ENCODE results near the gene NUP133. TPM values are rescaled to one million over a fixed set of nuclear protein-coding genes. Genes with fewer than 3 reads are reported as not detected.

Gene NUP133
- total and polyA plus RNA-seq, 2 donors (not counting 3 experiments of a cell fraction or from before 2014, with no cell fraction given): 13.4 to 43.2 TPM

- FAIRE-seq (no peak), DNase-seq (ENCODE audit: low read depth, low spot score) (no peak)
- intact Hi-C loops (cut with micrococcal nuclease): no loop called here
- Histone ChIP-seq H3K27ac (ENCODE audit: insufficient read depth, low read depth, low read length) (no peak overlapping the region), H3K36me3 (ENCODE audit: control insufficient read depth in 2 of 2, extremely low read depth in 1 of 2, insufficient read depth in 2 of 2, low read length in 2 of 2) (peaks cover 9 to 12% of the 10 kb centered on the region in 2 experiments), H4K20me1 (replicated peaks; ENCODE audit: control insufficient read depth, extremely low read depth, insufficient read depth, low read length) (no peaks in the 10 kb centered on the region), H3K9me3 (replicated peaks; ENCODE audit: control insufficient read depth, insufficient read depth, low read length) (no peaks in the 10 kb centered on the region), H3K4me1 (ENCODE audit: control insufficient read depth, extremely low read depth, insufficient read depth, low read length) (no peaks in the 10 kb centered on the region), H2AFZ (ENCODE audit: low read depth, low read length) (no peak overlapping the region), H3K4me3 (replicated peaks in 1 of 3; ENCODE audit: insufficient read depth in 1 of 3, low read depth in 1 of 3, low read length in 3 of 3) (no peak overlapping the region), H3K9ac (replicated peaks; ENCODE audit: extremely low read depth, insufficient read depth, low read length) (no peak overlapping the region), H3K4me2 (ENCODE audit: insufficient read depth, low read length) (no peak overlapping the region), H3K9me1 (replicated peaks; ENCODE audit: control insufficient read depth, extremely low read depth, insufficient read depth, low read length) (no peaks in the 10 kb centered on the region), H3K79me2 (ENCODE audit: control insufficient read depth, insufficient read depth, low read length) (no peaks in the 10 kb centered on the region), H3K27me3 (ENCODE audit: control insufficient read depth in 2 of 2, insufficient read depth in 2 of 2, low read length in 2 of 2) (no peaks in the 10 kb centered on the region)
- ChIA-PET POLR2A (no interaction called here), CTCF (interaction anchor here (1.3 kb wide), 1 partner anchor 10 kb away, joined by 3 read pairs; no protein-coding TSS in a partner anchor)
- dilution Hi-C loops (cut with MboI; ENCODE audit: extremely low pct_ligation_motif_present, low sequenced_read_pairs): no loop called here
- no TSS peak for BruUV-seq (replicated peaks)
- TF ChIP-seq MYC (IDR thresholded peaks at IDR 0.05; ENCODE audit: low read depth, low read length): no peak
- TF ChIP-seq FOS (IDR thresholded peaks at IDR 0.05; ENCODE audit: borderline replicate concordance, insufficient read depth, low read length): no peak
- TF ChIP-seq JUN (IDR thresholded peaks at IDR 0.05; ENCODE audit: borderline replicate concordance, insufficient read depth, insufficient read length, low read depth): no peak
- no peak for TF ChIP-seq POLR2A (IDR thresholded peaks at IDR 0.05; ENCODE audit: low read depth, low read length)
- TF ChIP-seq GATA2 (IDR thresholded peaks at IDR 0.05; ENCODE audit: insufficient read depth, insufficient read length, low read depth, low read length): no peak
- TF ChIP-seq POLR2AphosphoS5 (IDR thresholded peaks at IDR 0.05; ENCODE audit: insufficient read depth, low read depth, low read length): no peak
- TF ChIP-seq EZH2 (IDR thresholded peaks at IDR 0.05; ENCODE audit: borderline replicate concordance, low read depth, low read length, severe bottlenecking): no peak
Measured at GRCh38 chr1:229539863-229540506, 31.8 kb upstream of the NUP133 start.

GRCh38 chr1:229538945-229539344, 30.8 kb upstream of the NUP133 start:
- DNase-seq (ENCODE audit: low read depth, low spot score) (no peak), FAIRE-seq (no peak)
- Histone ChIP-seq H3K4me1 (ENCODE audit: control insufficient read depth, extremely low read depth, insufficient read depth, low read length) (no peaks in the 10 kb centered on the region), H4K20me1 (replicated peaks; ENCODE audit: control insufficient read depth, extremely low read depth, insufficient read depth, low read length) (no peaks in the 10 kb centered on the region), H3K9me1 (replicated peaks; ENCODE audit: control insufficient read depth, extremely low read depth, insufficient read depth, low read length) (no peaks in the 10 kb centered on the region), H3K9ac (replicated peaks; ENCODE audit: extremely low read depth, insufficient read depth, low read length) (no peak overlapping the region), H2AFZ (ENCODE audit: low read depth, low read length) (no peak overlapping the region), H3K27me3 (ENCODE audit: control insufficient read depth in 2 of 2, insufficient read depth in 2 of 2, low read length in 2 of 2) (no peaks in the 10 kb centered on the region), H3K36me3 (ENCODE audit: control insufficient read depth in 2 of 2, extremely low read depth in 1 of 2, insufficient read depth in 2 of 2, low read length in 2 of 2) (peaks cover 9 to 11% of the 10 kb centered on the region in 2 experiments), H3K9me3 (replicated peaks; ENCODE audit: control insufficient read depth, insufficient read depth, low read length) (no peaks in the 10 kb centered on the region), H3K79me2 (ENCODE audit: control insufficient read depth, insufficient read depth, low read length) (no peaks in the 10 kb centered on the region), H3K27ac (ENCODE audit: insufficient read depth, low read depth, low read length) (no peak overlapping the region), H3K4me2 (ENCODE audit: insufficient read depth, low read length) (no peak overlapping the region), H3K4me3 (replicated peaks in 1 of 3; ENCODE audit: insufficient read depth in 1 of 3, low read depth in 1 of 3, low read length in 3 of 3) (no peak overlapping the region)
- no peak for TF ChIP-seq MAX (IDR thresholded peaks at IDR 0.05; ENCODE audit: insufficient read depth, insufficient read length)
- no peak for TF ChIP-seq FOS (IDR thresholded peaks at IDR 0.05; ENCODE audit: borderline replicate concordance, insufficient read depth, low read length)
- no peak for TF ChIP-seq GATA2 (IDR thresholded peaks at IDR 0.05; ENCODE audit: insufficient read depth, insufficient read length, low read depth, low read length)
- no peak for TF ChIP-seq EZH2 (IDR thresholded peaks at IDR 0.05; ENCODE audit: borderline replicate concordance, low read depth, low read length, severe bottlenecking)
- no peak for TF ChIP-seq POLR2A (IDR thresholded peaks at IDR 0.05; ENCODE audit: low read depth, low read length)
- no peak for TF ChIP-seq CTCF (IDR thresholded peaks at IDR 0.05; ENCODE audit: extremely low read depth in 1 of 2, insufficient read depth in 1 of 2, low read depth in 1 of 2, low read length in 2 of 2)
- no peak for TF ChIP-seq POLR2AphosphoS5 (IDR thresholded peaks at IDR 0.05; ENCODE audit: insufficient read depth, low read depth, low read length)
- no peak for TF ChIP-seq MYC (IDR thresholded peaks at IDR 0.05; ENCODE audit: low read depth, low read length)
- TF ChIP-seq JUN (IDR thresholded peaks at IDR 0.05; ENCODE audit: borderline replicate concordance, insufficient read depth, insufficient read length, low read depth): no peak
- intact Hi-C loops (cut with micrococcal nuclease): no loop called here
- dilution Hi-C loops (cut with MboI; ENCODE audit: extremely low pct_ligation_motif_present, low sequenced_read_pairs): no loop called here
- CTCF ChIA-PET: interaction anchor here (1.3 kb wide), 1 partner anchor 9 kb away, joined by 3 read pairs; no protein-coding TSS in a partner anchor
- POLR2A ChIA-PET: no interaction called here
- no TSS peak for BruUV-seq (replicated peaks)

All from endothelial cell of umbilical vein (primary cell).